HCT116 (cell line): ENCODE results near the gene IL21R. TPM values are rescaled to one million over a fixed set of nuclear protein-coding genes. Genes with fewer than 3 reads are reported as not detected.
A peak's percentile ranks its signal among the peaks of the same experiment; 100 is the strongest.

Experiments
- ATAC-seq: fragments of 200-7000 bp; cut with Tn5 transposase; 2 replicates; pipeline ENCODE4 v1.9.1; 2020; ENCODE audit warnings: mild to moderate bottlenecking, moderate library complexity
- BruUV-seq: library from RNA; stranded (reverse); fragments of 400-500 nt; replicated peaks from 2 replicates; lab custom pipeline; 2021; lab: Mats Ljungman, UMichigan
- CTCF ChIA-PET: fragments of 300-600 bp; sonication (Branson Sonifier 250); formaldehyde crosslinking; loops from one replicate; lab custom pipeline; 2021; ENCODE audit warnings: antibody characterized with exemption; lab: Charles Lee
- POLR2A ChIA-PET: fragments of 300-600, 350-600 bp; sonication (Branson Sonifier 250); formaldehyde crosslinking; loops from one replicate; lab custom pipeline; 2021; ENCODE audit warnings: antibody characterized with exemption; lab: Charles Lee
- RAD21 ChIA-PET, 2 experiments: fragments of 300-600 bp; sonication (Branson Sonifier 250); formaldehyde crosslinking; loops; one replicate each; lab custom pipeline; 2023; ENCODE audit warnings: low total read pairs in 2 of 2; ENCODE audit not compliant: uncharacterized antibody in 2 of 2, unreplicated experiment in 2 of 2, low non-redundant PET in 1 of 2; lab: Charles Lee
- DNase-seq: peaks from one replicate; pipeline ENCODE4 v3.0.0-alpha.2; 2010; ENCODE audit warnings: low read depth, low spot score
- H2AFZ ChIP-seq: fragments of 200-600 bp; shearing (Covaris generic), sonication (generic); 2 replicates; pipeline ENCODE4 v1.6.1; 2017; ENCODE audit warnings: low read depth, mixed run types, mixed read lengths, antibody characterized with exemption, low read length; ENCODE audit not compliant: poor library complexity, severe bottlenecking
- H3K27ac ChIP-seq: 2 replicates; pipeline ENCODE4 v1.5.1; 2012; ENCODE audit warnings: low read depth, low read length
- H3K27me3 ChIP-seq: fragments of 200-600 bp; sonication (generic); 2 replicates; pipeline ENCODE4 v1.6.1; 2016; ENCODE audit warnings: mixed run types, low read length, mixed read lengths; ENCODE audit not compliant: insufficient read depth
- H3K36me3 ChIP-seq, 2 experiments: fragments of 200-500 bp in 1 of 2; fragments of 200-600 bp in 1 of 2; sonication (Bioruptor generic) in 1 of 2; sonication (generic) in 1 of 2; 2 replicates each; pipeline versions ENCODE4 v1.5.1 to v1.6.1; 2014 to 2016; ENCODE audit warnings: low read length in 2 of 2, inconsistent platforms in 1 of 2, mixed read lengths in 1 of 2, mixed run types in 1 of 2; ENCODE audit not compliant: insufficient read depth in 2 of 2, control insufficient read depth in 1 of 2
- H3K4me1 ChIP-seq, 2 experiments: fragments of 200-600 bp in 1 of 2; sonication (generic) in 1 of 2; 2 replicates each; pipeline versions ENCODE4 v1.5.1 to v1.6.1; 2012 to 2017; ENCODE audit warnings: low read length in 2 of 2, inconsistent platforms in 1 of 2, mild to moderate bottlenecking in 1 of 2, mixed read lengths in 1 of 2, mixed run types in 1 of 2, moderate library complexity in 1 of 2; ENCODE audit not compliant: insufficient read depth in 2 of 2, control insufficient read depth in 1 of 2
- H3K4me2 ChIP-seq: fragments of 200-600 bp; sonication (generic); 2 replicates; pipeline ENCODE4 v1.6.1; 2017; ENCODE audit warnings: mixed run types, low read length, mixed read lengths
- H3K4me3 ChIP-seq, 2 experiments: fragments of 200-600 bp in 1 of 2; sonication (generic) in 1 of 2; replicated peaks in 1 of 2; 2 replicates each; pipeline ENCODE4 v1.5.1; 2011 to 2016; ENCODE audit warnings: low read length in 2 of 2, control low read depth in 1 of 2, low read depth in 1 of 2, mild to moderate bottlenecking in 1 of 2, mixed read lengths in 1 of 2, mixed run types in 1 of 2
- H3K79me2 ChIP-seq: fragments of 200-600 bp; sonication (generic); 2 replicates; pipeline ENCODE4 v1.6.1; 2017; ENCODE audit warnings: mild to moderate bottlenecking, mixed run types, low read length, moderate library complexity, mixed read lengths; ENCODE audit not compliant: insufficient read depth
- H3K9ac ChIP-seq: fragments of 200-600 bp; sonication (generic); 2 replicates; pipeline ENCODE4 v1.6.1; 2016; ENCODE audit warnings: low read length, mixed read lengths
- H3K9me2 ChIP-seq: fragments of 200-600 bp; sonication (generic), shearing (Covaris generic); 2 replicates; pipeline ENCODE4 v1.6.1; 2017; ENCODE audit warnings: mixed run types, mild to moderate bottlenecking, moderate library complexity; ENCODE audit not compliant: insufficient read depth
- H3K9me3 ChIP-seq, 2 experiments: fragments of 200-500 bp in 1 of 2; fragments of 200-600 bp in 1 of 2; sonication (Bioruptor generic) in 1 of 2; sonication (generic) in 1 of 2; 2 replicates each; pipeline ENCODE4 v1.6.1; 2014 to 2017; ENCODE audit warnings: low read length in 2 of 2, mixed read lengths in 2 of 2, inconsistent platforms in 1 of 2, low read depth in 1 of 2, mild to moderate bottlenecking in 1 of 2, mixed run types in 1 of 2, moderate library complexity in 1 of 2; ENCODE audit not compliant: control insufficient read depth in 1 of 2, insufficient read depth in 1 of 2
- H4K20me1 ChIP-seq: fragments of 200-600 bp; sonication (generic), shearing (Covaris generic); 2 replicates; pipeline ENCODE4 v1.6.1; 2017; ENCODE audit warnings: mixed run types, mild to moderate bottlenecking, moderate library complexity; ENCODE audit not compliant: insufficient read depth
- CTCF ChIP-seq, 3 experiments: fragments of 200-600 bp in 1 of 3; sonication (generic) in 1 of 3; IDR thresholded peaks in 2 of 3; conservative IDR thresholded peaks in 1 of 3; 2 replicates each; pipeline ENCODE4 v1.5.1; 2012 to 2017; ENCODE audit warnings: low read depth in 2 of 3, low read length in 2 of 3, antibody characterized with exemption in 1 of 3, borderline replicate concordance in 1 of 3, control low read depth in 1 of 3, mild to moderate bottlenecking in 1 of 3, mixed read lengths in 1 of 3, mixed run types in 1 of 3, moderate library complexity in 1 of 3; ENCODE audit not compliant: insufficient read depth in 1 of 3
- EGR1 ChIP-seq: IDR thresholded peaks from 2 replicates; pipeline ENCODE4 v1.6.1; 2012; ENCODE audit warnings: low read depth
- EZH2 ChIP-seq: fragments of 200-600 bp; sonication (generic); IDR thresholded peaks from 2 replicates; pipeline ENCODE4 v1.6.1; 2017; ENCODE audit warnings: antibody characterized with exemption, mixed run types
- intact Hi-C: fragments of 100-400 bp; cut with micrococcal nuclease; formaldehyde crosslinking; loops from 2 replicates; pipeline ENCODE4 v1.10.0; 2022
- total RNA-seq: library from RNA; stranded (reverse); gene quantifications from one replicate; pipeline ENCODE4 v1.2.1, GENCODE V29; 2021; ENCODE audit not compliant: unreplicated experiment

Gene IL21R
- total RNA-seq, 1 experiment from 2014 or later = 1.2 TPM

DNA sequence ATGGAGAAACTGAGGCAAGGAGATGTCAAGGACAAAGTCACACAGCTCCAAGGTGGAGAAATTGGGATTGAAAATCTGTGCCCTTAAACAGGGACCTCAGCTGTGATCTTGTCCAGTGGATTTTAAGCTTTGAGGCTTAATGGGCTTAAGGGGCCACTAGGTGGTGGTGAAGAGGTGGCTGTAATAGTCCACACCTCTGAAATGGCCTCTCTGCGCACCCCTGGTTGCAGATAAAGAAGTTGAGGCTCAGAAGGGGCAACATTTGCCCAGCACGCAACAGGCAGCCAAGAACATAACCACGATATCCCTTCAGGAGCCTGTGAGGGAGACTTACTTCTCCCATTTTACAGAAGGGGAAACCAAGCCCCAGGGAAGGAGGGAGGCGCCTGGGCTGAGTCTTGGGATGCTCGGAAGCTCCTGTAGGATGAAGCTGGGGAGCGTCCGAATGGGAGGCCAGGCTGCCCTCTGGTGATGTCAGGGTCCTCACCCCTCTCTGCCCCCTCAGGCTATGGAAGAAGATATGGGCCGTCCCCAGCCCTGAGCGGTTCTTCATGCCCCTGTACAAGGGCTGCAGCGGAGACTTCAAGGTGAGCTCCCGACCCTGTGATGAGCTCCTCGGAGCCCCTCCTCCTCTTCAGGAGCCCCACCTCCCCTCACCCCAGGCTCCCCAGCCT, 43.7 kb downstream of the IL21R start:
- Histone ChIP-seq H3K9me3 (peaks cover 0 to 15% of the 10 kb centered on the region in 2 experiments; a peak in 2 of 4 replicates), H3K4me3 (no peak overlapping the region), H3K9ac (no peak overlapping the region), H3K4me2 (no peak overlapping the region), H3K4me1 (no peaks in the 10 kb centered on the region), H3K79me2 (no peaks in the 10 kb centered on the region), H3K36me3 (no peaks in the 10 kb centered on the region), H2AFZ (no peak overlapping the region), H3K27ac (no peak overlapping the region), H3K27me3 (no peaks in the 10 kb centered on the region), H4K20me1 (no peaks in the 10 kb centered on the region), H3K9me2 (no peaks in the 10 kb centered on the region)
- ChIA-PET RAD21 (no interaction called here), POLR2A (no interaction called here), CTCF (no interaction called here)
- intact Hi-C loops = no loop called here
- ATAC-seq = no peak; the same call in 1 of the 2 replicates
- DNase-seq = no peak
- no peak for TF ChIP-seq EZH2
- peak in 2 of 3 experiments; percentile 16 to 25; a peak in 3 of 6 replicates for TF ChIP-seq CTCF (IDR thresholded peaks at IDR 0.05 in 2 of 3, conservative IDR thresholded peaks at IDR 0.05 in 1 of 3; ENCODE audit: borderline replicate concordance in 1 of 3, insufficient read depth in 1 of 3, low read depth in 2 of 3, low read length in 2 of 3)
- no TSS peak for BruUV-seq

DNA sequence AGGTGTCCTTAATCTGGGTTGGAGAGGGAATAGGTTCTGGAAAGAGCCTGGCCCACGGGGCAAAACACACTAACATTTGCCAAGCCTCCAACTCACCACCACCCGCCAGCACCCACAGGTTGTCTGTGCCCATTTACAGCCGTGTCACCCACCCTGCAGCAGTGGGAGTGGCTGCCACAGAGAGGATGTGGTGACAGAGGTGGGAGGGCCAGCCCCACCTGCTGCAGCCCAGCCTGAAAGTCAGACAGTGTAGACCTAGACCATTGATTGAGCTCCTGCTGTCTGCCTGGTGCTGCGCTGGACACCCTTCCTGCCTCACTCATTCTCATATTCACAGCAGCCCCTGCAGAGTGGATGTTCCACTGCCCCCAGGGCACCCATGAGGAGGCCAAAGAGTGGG, 44.7 kb downstream of the IL21R start:
- CTCF ChIA-PET = interaction anchor here (1.2 kb wide), 1 partner anchor 267 kb away, joined by 3 read pairs; no protein-coding TSS in a partner anchor

More for the DNA sequence above, 44.7 kb downstream of the IL21R start:
- ChIA-PET POLR2A (no interaction called here), RAD21 (no interaction called here)
- H2AFZ ChIP-seq = no peak overlapping the region
- no peak for DNase-seq
- no peak overlapping the region for H3K4me2 ChIP-seq
- BruUV-seq = no TSS peak
- intact Hi-C loops = no loop called here
- no peak overlapping the region for H3K27ac ChIP-seq
- no peaks in the 10 kb centered on the region for H3K36me3 ChIP-seq
- no peaks in the 10 kb centered on the region for H3K79me2 ChIP-seq
- peaks cover 0 to 15% of the 10 kb centered on the region in 2 experiments; a peak in 2 of 4 replicates for H3K9me3 ChIP-seq
- no peaks in the 10 kb centered on the region for H3K4me1 ChIP-seq
- TF ChIP-seq EGR1 = no peak
- no peaks in the 10 kb centered on the region for H3K9me2 ChIP-seq
- no peaks in the 10 kb centered on the region for H4K20me1 ChIP-seq
- no peak for ATAC-seq
- no peak overlapping the region for H3K4me3 ChIP-seq
- H3K27me3 ChIP-seq = no peaks in the 10 kb centered on the region
- no peak overlapping the region for H3K9ac ChIP-seq
